Measurements from ENCODE around the gene ZNF226. TPM values are rescaled to one million over a fixed set of nuclear protein-coding genes. Genes with fewer than 3 reads are reported as not detected.

Gene ZNF226
- 10 to 100 TPM; 19.2 to 20.2 TPM for total RNA-seq

GRCh38 chr19:44164673-44165512 is at the start of gene ZNF226:
Gene ZNF226 (plus strand): TSS chr19:44165100. CDS start chr19:44170081, 4,981 bp downstream.

DNA sequence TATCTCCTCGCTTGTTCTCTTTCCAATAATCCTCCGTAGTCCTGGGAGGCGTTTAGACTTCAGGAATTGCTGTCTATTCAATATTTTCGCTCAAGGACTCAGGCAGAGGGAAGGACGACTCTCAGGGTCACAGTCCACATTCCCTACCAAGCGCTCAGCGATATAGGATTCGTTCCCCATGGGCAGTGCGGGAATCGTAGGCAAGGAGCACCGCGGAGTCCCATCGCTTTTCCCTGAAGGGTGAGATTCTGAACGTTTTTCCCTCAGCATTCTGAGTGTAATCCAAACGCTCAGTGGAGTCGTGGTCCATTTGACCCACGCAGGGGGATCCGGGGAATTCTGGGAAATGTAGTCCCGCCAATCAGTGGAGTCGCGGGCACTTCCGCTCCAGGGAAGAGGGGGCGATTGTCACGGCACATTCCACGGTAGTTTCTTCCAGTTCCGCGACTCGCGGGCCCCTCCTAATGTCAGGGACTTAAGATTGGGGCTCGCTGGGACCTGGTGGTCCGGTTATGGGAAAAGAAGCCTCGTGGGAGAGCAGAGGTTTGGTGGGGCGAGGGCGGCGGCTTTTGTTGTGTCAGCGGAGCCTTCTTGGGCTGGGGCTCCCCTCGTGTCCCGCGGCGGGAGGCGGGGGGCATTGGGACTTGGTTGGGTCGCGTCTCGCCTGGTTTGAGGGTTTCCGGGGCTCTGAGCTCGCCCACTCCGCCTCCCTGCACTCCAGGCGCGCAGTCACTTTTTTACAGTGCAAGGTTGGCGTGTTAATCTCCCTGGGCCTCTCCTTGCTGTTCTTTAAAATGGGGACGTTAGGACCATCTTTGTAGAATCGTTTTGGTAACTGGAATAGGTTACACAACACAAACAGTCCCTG is 23.5 kb upstream of the ZNF226 start, which contains the start of gene ZNF234:
TSS of gene ZNF234 (plus strand) at position 364 of the 868 bp plus-strand sequence. CDS start 3,079 bp downstream, outside the sequence.

GRCh38 chr19:44212250-44212865 is 47.5 kb downstream of the ZNF226 start, which contains the start of gene ZNF227:
Gene ZNF227 (plus strand): TSS chr19:44212532. CDS start chr19:44217793, 5,261 bp downstream.

Other genes with a start within 250 kb of the ZNF226 start
- 10 to 100 TPM; 15.1 to 15.3 TPM for gene ZNF45, start 229.8 kb upstream of the ZNF226 start, total RNA-seq
- gene ZNF221, start 213.9 kb upstream of the ZNF226 start, total RNA-seq, result 1 to 10 TPM; 1.2 to 1.8 TPM
- gene ZNF155, start 180.9 kb upstream of the ZNF226 start, total RNA-seq, result 1 to 10 TPM; 6.3 to 7.1 TPM
- gene ZNF230, start 162.1 kb upstream of the ZNF226 start, total RNA-seq, result 1 to 10 TPM; 5.3 to 6.1 TPM
- 1 to 10 TPM; 3.6 to 5.4 TPM for gene ZNF222, start 139.7 kb upstream of the ZNF226 start, total RNA-seq
- gene ZNF223, start 113.1 kb upstream of the ZNF226 start, total RNA-seq, result under 1 TPM; 0.35 to 0.48 TPM
- 1 to 10 TPM; 2.2 to 2.3 TPM for gene ZNF284, start 92.9 kb upstream of the ZNF226 start, total RNA-seq
- 10 to 100 TPM; 40.3 to 42.0 TPM for gene ZNF224, start 70.7 kb upstream of the ZNF226 start, total RNA-seq
- gene ZNF225, start 51.7 kb upstream of the ZNF226 start, total RNA-seq, result 1 to 10 TPM; 5.1 to 5.8 TPM
- gene ZNF234, start 23.5 kb upstream of the ZNF226 start, total RNA-seq, result 10 to 100 TPM; 12.7 to 13.4 TPM
- 10 to 100 TPM; 30.7 TPM for gene ZNF227, start 47.4 kb downstream of the ZNF226 start, total RNA-seq
- gene ZNF233, start 94.8 kb downstream of the ZNF226 start, total RNA-seq, result under 1 TPM; 0.17 to 0.40 TPM
- gene ZNF235, start 139.9 kb downstream of the ZNF226 start, total RNA-seq, result 1 to 10 TPM; 7.5 to 8.1 TPM
- gene ZNF112, start 191.6 kb downstream of the ZNF226 start, total RNA-seq, result not detected
- 1 to 10 TPM; 1.2 to 1.9 TPM for gene ZNF285, start 236.5 kb downstream of the ZNF226 start, total RNA-seq